Stomach (tissue), 4 donors: ENCODE data around the gene U2AF1L4.

Experiments used
- POLR2A ChIP-seq, 4 donors: fragments of 450-650 bp; IDR thresholded peaks; one replicate each; pipeline ENCODE4 v1.6.1; 2016; ENCODE audit warnings: antibody characterized with exemption in 4 of 4, control low read depth in 2 of 4, mild to moderate bottlenecking in 1 of 4, moderate library complexity in 1 of 4
- POLR2AphosphoS5 ChIP-seq, 3 donors: sonication (generic); formaldehyde crosslinking; IDR thresholded peaks; one replicate each; pipeline ENCODE4 v1.6.1; 2016; ENCODE audit warnings: antibody characterized with exemption in 3 of 3
- TF ChIP-seq, protein P1 (sequence below), 7 experiments: fragments of 450-650 bp in 4 of 7; fragments of 200-600 bp in 3 of 7; sonication (generic) in 3 of 7; IDR thresholded peaks; one replicate each; pipeline ENCODE4 v1.5.1; 2016 to 2019; ENCODE audit warnings: antibody characterized with exemption in 7 of 7, control low read depth in 2 of 7, mild to moderate bottlenecking in 1 of 7

DNA sequence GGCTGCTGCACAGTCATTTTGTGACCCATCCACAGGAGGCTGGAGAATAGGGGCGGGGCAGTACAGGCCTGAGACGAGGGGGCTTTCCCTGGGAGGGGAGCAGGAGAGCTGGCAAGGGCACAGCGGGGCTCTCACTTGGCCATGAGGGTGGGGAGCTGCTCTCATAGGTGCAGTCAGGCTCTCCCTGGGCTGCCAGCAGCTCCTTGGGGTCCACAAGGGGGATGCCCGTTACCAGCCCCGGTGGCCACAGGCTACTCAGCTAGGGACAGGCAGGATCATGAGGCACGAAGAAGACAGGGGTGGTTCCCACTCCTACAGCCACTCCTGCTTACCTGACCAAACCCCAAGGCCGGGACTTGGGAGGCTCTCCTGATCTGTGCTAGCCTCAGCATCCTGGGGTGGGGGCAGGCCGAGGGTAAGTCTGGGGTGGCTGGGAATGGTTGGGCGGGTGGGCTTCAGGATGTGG lies 46.6 kb upstream of the U2AF1L4 start:
- TF ChIP-seq, protein P1, sequence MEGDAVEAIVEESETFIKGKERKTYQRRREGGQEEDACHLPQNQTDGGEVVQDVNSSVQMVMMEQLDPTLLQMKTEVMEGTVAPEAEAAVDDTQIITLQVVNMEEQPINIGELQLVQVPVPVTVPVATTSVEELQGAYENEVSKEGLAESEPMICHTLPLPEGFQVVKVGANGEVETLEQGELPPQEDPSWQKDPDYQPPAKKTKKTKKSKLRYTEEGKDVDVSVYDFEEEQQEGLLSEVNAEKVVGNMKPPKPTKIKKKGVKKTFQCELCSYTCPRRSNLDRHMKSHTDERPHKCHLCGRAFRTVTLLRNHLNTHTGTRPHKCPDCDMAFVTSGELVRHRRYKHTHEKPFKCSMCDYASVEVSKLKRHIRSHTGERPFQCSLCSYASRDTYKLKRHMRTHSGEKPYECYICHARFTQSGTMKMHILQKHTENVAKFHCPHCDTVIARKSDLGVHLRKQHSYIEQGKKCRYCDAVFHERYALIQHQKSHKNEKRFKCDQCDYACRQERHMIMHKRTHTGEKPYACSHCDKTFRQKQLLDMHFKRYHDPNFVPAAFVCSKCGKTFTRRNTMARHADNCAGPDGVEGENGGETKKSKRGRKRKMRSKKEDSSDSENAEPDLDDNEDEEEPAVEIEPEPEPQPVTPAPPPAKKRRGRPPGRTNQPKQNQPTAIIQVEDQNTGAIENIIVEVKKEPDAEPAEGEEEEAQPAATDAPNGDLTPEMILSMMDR (IDR thresholded peaks at IDR 0.05): no peak
- TF ChIP-seq POLR2A (IDR thresholded peaks at IDR 0.05) (no peak), POLR2AphosphoS5 (IDR thresholded peaks at IDR 0.05) (no peak)
